Spinal cord (tissue), 10 donors: ENCODE results near the gene SORCS2. TPM values are rescaled to one million over a fixed set of nuclear protein-coding genes. Genes with fewer than 3 reads are reported as not detected.

ENCODE experiments used
- DNase-seq, 6 donors: peaks; one replicate each; pipeline versions ENCODE4 v3.0.0 to v3.0.0-alpha.2; 2013 to 2015; ENCODE audit warnings: low spot score in 6 of 6, low read depth in 4 of 6
- H3K27ac ChIP-seq: one replicate; pipeline ENCODE4 v1.5.1; 2013; ENCODE audit warnings: low read depth, low read length, control low read depth
- H3K27me3 ChIP-seq: one replicate; pipeline ENCODE4 v1.6.1; 2013; ENCODE audit warnings: low read length; ENCODE audit not compliant: control insufficient read depth, insufficient read depth
- H3K36me3 ChIP-seq: one replicate; pipeline ENCODE4 v1.6.1; 2013; ENCODE audit warnings: low read length; ENCODE audit not compliant: control insufficient read depth, insufficient read depth
- H3K4me1 ChIP-seq: one replicate; pipeline ENCODE4 v1.6.1; 2013; ENCODE audit warnings: low read length; ENCODE audit not compliant: control insufficient read depth, insufficient read depth
- H3K4me3 ChIP-seq: one replicate; pipeline ENCODE4 v1.5.1; 2013; ENCODE audit warnings: low read depth, low read length, control low read depth
- H3K9me3 ChIP-seq: one replicate; pipeline ENCODE4 v1.6.1; 2013; ENCODE audit warnings: low read length; ENCODE audit not compliant: control insufficient read depth, insufficient read depth
- WGBS: methylation state at CpG from one replicate; pipeline ENCODE4 v1.1.5; 2013; ENCODE audit warnings: missing lambda C conversion rate; ENCODE audit not compliant: insufficient coverage; 5-methylcytosine and 5-hydroxymethylcytosine counted together
- polyA plus RNA-seq, 2 donors: library from polyadenylated mRNA; unstranded; fragments of 120-200 nt; gene quantifications; one replicate each; pipeline ENCODE4 v1.2.1, GENCODE V29; 2013; ENCODE audit not compliant: insufficient read length in 2 of 2
- total RNA-seq, 2 donors: library from RNA; depleted of rRNA in 1 of 2; stranded (reverse); fragments of 120-200 nt in 1 of 2; fragments of >200 nt in 1 of 2; gene quantifications; one replicate each; pipeline versions ENCODE4 v1.2.3 to v1.2.4, GENCODE V29; 2013 to 2014
- donor health status: healthy.

Gene SORCS2
- total and polyA plus RNA-seq, 4 donors = 7.3 to 24.8 (median 16.5) TPM

DNA sequence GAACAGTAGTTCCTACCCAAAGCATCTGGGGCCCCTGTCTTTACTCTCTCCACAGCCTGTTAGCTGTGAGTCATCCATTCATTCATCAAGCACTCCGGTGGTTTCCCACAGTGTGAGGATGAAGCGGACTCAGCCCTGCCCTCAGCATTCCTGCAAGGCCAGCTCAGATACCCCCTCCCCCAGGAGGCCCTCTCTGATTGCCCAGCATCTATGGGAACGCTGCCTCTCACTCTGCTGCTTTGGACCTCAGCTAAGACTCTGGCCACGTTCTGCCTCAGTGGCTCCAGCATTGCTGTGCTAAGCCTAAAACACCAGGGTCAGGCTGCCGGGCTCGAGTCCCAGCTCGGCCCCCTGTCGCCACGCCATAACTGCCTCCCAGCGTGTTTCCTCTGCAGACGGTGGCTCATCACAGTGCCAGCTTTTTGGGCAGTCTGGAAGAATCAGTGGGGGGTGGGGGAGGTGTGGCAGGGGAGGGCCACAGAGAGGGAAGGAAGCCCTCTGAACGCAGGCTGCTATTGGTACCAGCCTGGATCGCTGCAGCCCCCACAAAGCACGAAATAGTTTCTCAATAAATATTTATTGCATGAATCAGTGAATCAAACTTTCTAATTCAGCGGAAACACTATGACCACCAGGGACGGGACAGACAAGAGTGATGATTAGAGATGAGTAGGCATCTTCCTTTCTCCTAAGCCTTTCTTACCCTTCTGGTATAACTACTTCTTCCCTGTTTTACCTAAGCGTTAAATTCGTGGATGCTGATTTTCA lies 74.4 kb downstream of the SORCS2 start:
- WGBS = 57% methylated on average over 9 of the region's 18 CpGs

DNA sequence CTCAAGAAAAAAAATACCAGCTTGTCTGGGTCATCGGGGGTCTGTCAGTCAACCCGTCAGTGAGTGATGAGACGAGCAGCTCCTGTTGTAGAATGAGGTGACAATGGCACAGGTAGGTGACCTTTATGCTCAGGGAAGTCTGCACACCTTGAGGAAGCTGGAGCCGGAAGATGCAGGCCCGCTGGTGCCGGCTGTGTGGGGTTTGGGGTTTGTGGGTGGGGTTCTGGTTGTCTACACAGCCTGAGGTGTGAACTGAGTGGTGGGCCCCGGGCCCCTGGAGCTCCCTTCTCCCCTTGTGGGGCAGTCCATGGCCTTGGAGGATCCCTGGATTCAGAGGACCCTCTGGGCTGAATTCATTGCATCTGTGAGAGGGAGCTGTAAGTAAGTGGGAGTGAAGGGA lies 75.5 kb downstream of the SORCS2 start:
- no peak overlapping the region for H3K4me3 ChIP-seq
- DNase-seq = no peak
- H3K36me3 ChIP-seq = peaks cover 7% of the 10 kb centered on the region
- peaks cover 6% of the 10 kb centered on the region for H3K4me1 ChIP-seq
- peaks cover 9% of the 10 kb centered on the region for H3K27me3 ChIP-seq
- 95% methylated on average over 7 of the region's 7 CpGs for WGBS
- no peaks in the 10 kb centered on the region for H3K9me3 ChIP-seq
- H3K27ac ChIP-seq = no peak overlapping the region

More for the DNA sequence above, 74.4 kb downstream of the SORCS2 start:
- no peak for DNase-seq
- Histone ChIP-seq H3K27ac (no peak overlapping the region), H3K36me3 (peaks cover 7% of the 10 kb centered on the region), H3K27me3 (peaks cover 6% of the 10 kb centered on the region), H3K4me3 (no peak overlapping the region), H3K9me3 (no peaks in the 10 kb centered on the region), H3K4me1 (peaks cover 4% of the 10 kb centered on the region)

DNA sequence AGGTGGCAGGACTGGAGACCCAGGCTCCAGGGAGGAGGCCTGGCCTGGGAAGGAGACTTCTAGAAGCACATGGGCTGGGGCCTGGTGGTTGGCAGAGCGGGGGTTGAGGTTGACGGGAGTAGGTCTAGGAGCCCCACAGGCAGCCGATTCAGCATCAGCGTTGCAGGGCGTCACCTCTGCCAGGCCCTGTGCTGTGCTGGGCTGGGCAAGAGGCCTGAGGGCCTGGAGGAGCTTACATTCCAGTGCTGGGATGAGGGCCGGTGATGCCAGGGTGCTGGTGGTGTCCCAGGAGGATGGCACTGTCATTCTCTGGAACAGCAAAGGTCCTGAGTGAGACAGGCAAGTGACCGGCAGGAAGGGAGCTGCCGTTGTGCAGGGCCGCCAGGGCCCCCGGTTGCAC lies 76.6 kb downstream of the SORCS2 start:
- WGBS = 94% methylated on average over 7 of the region's 10 CpGs
- Histone ChIP-seq H3K27me3 (peaks cover 8% of the 10 kb centered on the region), H3K27ac (no peak overlapping the region), H3K36me3 (peaks cover 7% of the 10 kb centered on the region), H3K4me1 (peaks cover 17% of the 10 kb centered on the region), H3K9me3 (no peaks in the 10 kb centered on the region), H3K4me3 (no peak overlapping the region)
- no peak for DNase-seq

DNA sequence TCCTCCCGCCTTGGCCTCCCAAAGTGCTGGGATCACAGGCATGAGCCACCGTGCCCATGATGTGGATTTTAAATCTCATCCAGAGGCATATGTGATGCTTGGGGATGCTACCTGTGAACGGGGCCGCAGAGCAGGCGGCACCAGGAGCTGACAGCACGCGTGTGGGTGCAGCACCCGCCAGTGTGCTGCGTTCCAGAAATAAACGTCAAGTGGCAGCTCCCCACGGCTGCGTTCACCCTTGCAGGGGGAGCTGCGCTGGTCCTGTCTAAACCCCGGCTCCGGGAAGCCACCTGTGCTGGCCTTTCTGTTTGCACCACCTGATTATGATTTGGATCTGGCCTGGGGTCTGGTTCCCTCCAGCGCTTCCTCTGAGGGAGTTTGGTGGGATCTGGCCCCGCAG lies 77.8 kb downstream of the SORCS2 start:
- Histone ChIP-seq H3K4me3 (no peak overlapping the region), H3K27me3 (peaks cover 5% of the 10 kb centered on the region), H3K36me3 (peaks cover 2% of the 10 kb centered on the region), H3K4me1 (peaks cover 19% of the 10 kb centered on the region), H3K27ac (no peak overlapping the region), H3K9me3 (no peaks in the 10 kb centered on the region)
- 92% methylated on average over 15 of the region's 17 CpGs for WGBS
- no peak for DNase-seq

DNA sequence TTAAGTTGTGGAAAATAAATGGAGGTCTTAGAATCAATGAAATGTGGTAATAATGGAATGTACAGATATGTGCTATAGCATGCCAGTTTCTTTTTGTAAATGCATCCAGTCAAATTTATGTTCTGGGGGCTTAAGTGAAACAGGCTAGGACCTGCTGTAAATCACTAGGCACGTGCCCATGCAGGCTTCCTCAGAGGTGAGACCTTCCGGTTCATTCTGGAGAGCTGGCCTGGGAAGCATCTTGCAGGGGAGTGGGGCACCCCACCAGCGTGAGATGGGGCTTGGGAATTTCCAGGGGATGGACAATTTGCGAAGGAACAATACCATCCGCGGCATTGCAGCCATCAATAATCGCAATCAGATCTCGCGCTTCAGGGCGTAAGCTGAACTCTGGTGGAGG lies 80.1 kb downstream of the SORCS2 start:
- H3K4me3 ChIP-seq = no peak overlapping the region
- H3K36me3 ChIP-seq = peaks cover 2% of the 10 kb centered on the region
- H3K9me3 ChIP-seq = no peaks in the 10 kb centered on the region
- H3K27me3 ChIP-seq = peaks cover 12% of the 10 kb centered on the region
- H3K4me1 ChIP-seq = peaks cover 28% of the 10 kb centered on the region
- DNase-seq = no peak
- H3K27ac ChIP-seq = no peak overlapping the region
- WGBS = 90% methylated on average over 4 of the region's 10 CpGs

DNA sequence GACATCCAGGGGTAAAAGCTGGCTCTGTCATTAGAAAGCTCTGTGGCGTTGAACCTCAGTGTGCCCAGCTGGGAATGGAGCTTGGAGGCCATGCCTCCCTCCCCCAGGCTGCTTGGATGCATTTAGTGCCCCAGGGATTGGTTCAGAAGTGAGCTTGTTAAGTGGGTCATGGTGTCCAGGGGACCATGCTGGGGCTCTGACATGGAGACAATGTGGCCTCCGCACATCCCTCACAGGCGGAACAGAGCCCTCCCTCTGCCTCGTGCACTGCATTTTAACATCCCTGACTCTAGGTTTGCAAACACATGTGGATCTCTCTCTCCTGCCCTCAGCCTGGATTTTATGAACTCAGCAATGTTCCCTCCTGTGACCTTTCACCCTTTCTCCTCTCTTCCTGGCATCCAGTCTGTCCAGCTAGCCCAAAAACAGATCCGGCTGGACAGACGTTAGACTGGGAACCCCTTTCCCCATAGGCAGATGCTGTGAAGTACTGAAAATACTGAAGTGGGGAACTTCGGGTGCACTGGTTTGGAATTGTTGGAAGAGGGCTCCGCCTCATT lies 81.5 kb downstream of the SORCS2 start:
- DNase-seq = peak in 2 of 6 donors; percentile 38 to 52
- Histone ChIP-seq H3K9me3 (no peaks in the 10 kb centered on the region), H3K36me3 (peaks cover 2% of the 10 kb centered on the region), H3K27ac (no peak overlapping the region), H3K4me3 (no peak overlapping the region), H3K27me3 (peaks cover 12% of the 10 kb centered on the region), H3K4me1 (peaks cover 28% of the 10 kb centered on the region)
- 49% methylated on average over 5 of the region's 8 CpGs for WGBS

DNA sequence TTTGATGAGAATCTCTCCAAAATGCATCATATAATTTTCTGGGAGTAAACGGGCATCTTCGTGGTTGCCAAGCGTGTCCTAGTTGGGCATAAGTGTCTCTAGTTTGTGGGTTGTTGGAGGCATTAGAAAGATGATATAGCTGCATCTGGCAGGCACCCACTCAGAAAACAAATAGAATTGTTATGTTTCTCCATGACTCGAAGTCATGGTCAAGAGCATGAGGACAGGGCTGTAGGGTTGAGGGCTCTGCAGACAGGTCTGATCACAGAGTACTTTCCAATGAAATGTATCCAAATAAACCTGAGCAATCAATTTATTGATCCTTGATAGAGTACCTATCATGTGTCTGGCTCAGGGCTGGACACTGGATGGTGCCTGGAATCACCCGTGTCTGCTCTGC lies 82.7 kb downstream of the SORCS2 start:
- H3K4me1 ChIP-seq = peaks cover 28% of the 10 kb centered on the region
- no peak for DNase-seq
- H3K27ac ChIP-seq = no peak overlapping the region
- H3K36me3 ChIP-seq = peaks cover 1% of the 10 kb centered on the region
- H3K27me3 ChIP-seq = peaks cover 12% of the 10 kb centered on the region
- no peaks in the 10 kb centered on the region for H3K9me3 ChIP-seq
- WGBS = 100% methylated on average over 4 of the region's 5 CpGs
- H3K4me3 ChIP-seq = no peak overlapping the region

DNA sequence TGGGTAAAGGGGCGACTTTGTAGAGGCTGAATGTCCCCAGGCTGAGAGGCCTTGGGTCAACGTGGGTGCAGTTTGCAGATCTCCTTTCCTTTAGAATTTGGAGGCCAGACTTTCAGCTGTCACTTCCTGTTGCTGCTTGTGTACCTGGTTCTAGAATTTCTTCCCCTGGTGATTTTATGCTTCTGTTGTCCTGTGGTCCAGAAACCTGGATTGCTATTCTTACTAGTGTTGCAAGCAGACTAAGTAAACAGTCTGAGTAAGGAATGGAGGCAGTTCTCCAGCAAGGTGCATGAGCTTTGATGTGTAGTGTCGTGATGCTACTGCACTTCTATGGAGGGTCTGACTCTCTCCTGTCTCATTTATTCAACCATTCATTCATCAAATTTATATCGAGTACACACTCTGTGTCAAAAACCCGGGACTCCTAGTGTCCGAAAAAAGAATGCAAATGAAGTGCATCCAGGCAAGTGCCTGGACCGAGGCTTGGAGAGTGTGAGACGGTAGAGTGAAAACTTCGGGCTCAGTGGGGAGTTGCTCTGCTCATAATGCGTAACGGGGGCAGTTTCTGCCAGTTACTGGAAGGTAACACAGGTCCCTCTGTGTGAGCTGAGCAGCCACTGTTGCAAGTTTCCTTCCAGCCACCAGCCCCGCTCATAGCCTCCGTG lies 83.3 kb downstream of the SORCS2 start:
- WGBS = 65% methylated on average over 11 of the region's 13 CpGs

DNA sequence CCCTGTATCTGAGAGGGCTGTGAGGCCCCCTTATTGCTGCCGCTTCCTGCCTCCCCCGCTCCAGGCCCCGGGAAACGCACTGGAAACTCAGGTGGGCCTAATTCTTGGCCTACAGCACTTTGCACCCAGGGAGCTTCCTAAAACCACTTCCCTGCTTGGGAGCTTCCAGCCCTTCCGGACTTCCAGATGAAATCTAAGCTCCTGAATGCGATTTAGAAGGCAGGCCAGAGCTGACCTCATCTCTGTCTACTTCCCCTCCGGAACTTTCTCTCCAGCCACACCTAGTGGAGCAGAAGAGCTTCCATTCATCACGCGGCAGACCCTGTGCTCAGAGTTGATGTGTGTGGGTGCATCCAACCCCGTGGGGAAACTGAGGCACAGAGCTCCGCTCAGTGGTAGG lies 84.2 kb downstream of the SORCS2 start:
- Histone ChIP-seq H3K9me3 (no peaks in the 10 kb centered on the region), H3K36me3 (no peaks in the 10 kb centered on the region), H3K27me3 (peaks cover 12% of the 10 kb centered on the region), H3K27ac (no peak overlapping the region), H3K4me1 (peaks cover 32% of the 10 kb centered on the region), H3K4me3 (no peak overlapping the region)
- no peak for DNase-seq
- 85% methylated on average over 9 of the region's 11 CpGs for WGBS

More for the DNA sequence above, 83.3 kb downstream of the SORCS2 start:
- Histone ChIP-seq H3K9me3 (no peaks in the 10 kb centered on the region), H3K4me1 (peaks cover 28% of the 10 kb centered on the region), H3K4me3 (no peak overlapping the region), H3K36me3 (no peaks in the 10 kb centered on the region), H3K27me3 (peaks cover 12% of the 10 kb centered on the region), H3K27ac (no peak overlapping the region)
- DNase-seq = no peak
